NCI-H2029 treated with DMSO at 0.1 percent for 48 hours (cell line): ENCODE data around the gene TGFBI.

Experiments
- DNase-seq: peaks from one replicate; lab custom pipeline; 2025; lab: John Stamatoyannopoulos, UW

TGFBI gene

GRCh38 chr5:136094913-136095641 lies 66.3 kb downstream of the TGFBI start:
- peak; percentile 65 for DNase-seq

GRCh38 chr5:136098176-136098575 lies 69.4 kb downstream of the TGFBI start:
- DNase-seq, result no peak

- no peak for DNase-seq
These were observed 71.1 kb downstream of the TGFBI start for GRCh38 chr5:136099870-136100269.

- DNase-seq, result no peak
These were observed 73.1 kb downstream of the TGFBI start for GRCh38 chr5:136101884-136102283.

GRCh38 chr5:136103118-136103517 lies 74.3 kb downstream of the TGFBI start:
- DNase-seq, result no peak

- DNase-seq, result no peak
These were observed 75.6 kb downstream of the TGFBI start for GRCh38 chr5:136104306-136104965.

GRCh38 chr5:136106351-136107031 lies 77.7 kb downstream of the TGFBI start:
- DNase-seq, result no peak

GRCh38 chr5:136108180-136108611 lies 79.4 kb downstream of the TGFBI start:
- no peak for DNase-seq

- DNase-seq, result no peak
These were observed 80.0 kb downstream of the TGFBI start for GRCh38 chr5:136108766-136109165.

- DNase-seq, result no peak
These were observed 80.8 kb downstream of the TGFBI start for GRCh38 chr5:136109453-136110135.
